Measurements from ENCODE around the gene SCD5. TPM values are rescaled to one million over a fixed set of nuclear protein-coding genes. Genes with fewer than 3 reads are reported as not detected.

The SCD5 gene
- total and polyA plus RNA-seq, 9 of the 15 experiments (the other 6 are each of a cell fraction or from before 2014, with no cell fraction given): 0.01 to 0.20 (median 0.03) TPM; not detected in 5

DNA sequence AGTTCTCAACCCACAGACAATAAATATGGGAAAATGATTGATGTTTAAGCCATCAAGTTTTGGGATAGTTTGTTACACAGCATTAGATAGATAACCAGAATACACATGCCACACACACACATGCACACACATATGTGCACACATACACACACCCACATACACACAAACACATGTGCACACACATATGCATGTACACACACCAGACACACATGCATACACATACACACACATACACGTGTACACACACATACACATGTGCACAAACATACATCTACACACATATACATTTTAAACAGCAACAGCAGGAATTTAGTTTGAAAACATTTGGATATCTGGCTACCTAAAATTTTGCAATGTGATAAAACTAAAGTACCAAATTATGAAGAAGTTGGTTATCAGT is 194.1 kb downstream of the SCD5 start (continued):
- TF ChIP-seq ATF4 (CRISPR knock-in tag; IDR thresholded peaks at IDR 0.05) (no peak), HOXB6 (CRISPR knock-in tag; IDR thresholded peaks at IDR 0.05; ENCODE audit: borderline replicate concordance) (no peak)

GRCh38 chr4:82601242-82602015 is 197.2 kb downstream of the SCD5 start:
- Histone ChIP-seq H4K20me1 (replicated peaks; ENCODE audit: control insufficient read depth, insufficient read depth, low read length) (no peaks in the 10 kb centered on the region), H3K79me2 (ENCODE audit: control insufficient read depth, insufficient read depth, low read length) (no peaks in the 10 kb centered on the region), H2AFZ (ENCODE audit: low read depth, low read length) (no peak overlapping the region), H3K4me3 (no peak overlapping the region), H3K36me3 (ENCODE audit: control insufficient read depth, insufficient read depth, low read length) (no peaks in the 10 kb centered on the region), H3K4me2 (ENCODE audit: insufficient read depth, low read length) (no peak overlapping the region), H3K9me1 (ENCODE audit: control insufficient read depth, insufficient read depth, low read length) (no peaks in the 10 kb centered on the region), H3K4me1 (replicated peaks in 1 of 2; ENCODE audit: control insufficient read depth in 2 of 2, insufficient read depth in 2 of 2, low read length in 2 of 2) (no peaks in the 10 kb centered on the region), H3K9me3 (replicated peaks; ENCODE audit: control insufficient read depth, insufficient read depth, low read depth, low read length) (no peaks in the 10 kb centered on the region), H3K9ac (ENCODE audit: insufficient read depth in 1 of 2, low read depth in 2 of 2, low read length in 2 of 2) (no peak overlapping the region), H3K27ac (ENCODE audit: extremely low read depth, low read depth, low read length) (no peak overlapping the region), H3K27me3 (ENCODE audit: control insufficient read depth in 2 of 2, insufficient read depth in 2 of 2, low read length in 2 of 2) (peaks cover 8 to 10% of the 10 kb centered on the region in 2 experiments; a peak in 4 of 5 replicates)
- intact Hi-C loops (cut with micrococcal nuclease) (loop anchor here (5.0 kb wide), 1 partner anchor 139 kb away; no protein-coding TSS in a partner anchor), in situ Hi-C loops (cut with MboI) (no loop called here)
- no peak for DNase-seq (ENCODE audit: extremely low read depth in 1 of 4, low spot score in 3 of 4)
- ATAC-seq: no peak
- no peak for FAIRE-seq
- 0% methylated on average over 9 of the region's 9 CpGs for WGBS (ENCODE audit: insufficient coverage, low coverage, missing lambda C conversion rate)
- CTCF ChIA-PET (ENCODE audit: low intra/inter-chr PET ratio): no interaction called here
- no TSS peak for BruUV-seq (replicated peaks)
- POLR2A ChIA-PET: interaction anchor here (0.6 kb wide), 1 partner anchor 119 kb away, joined by 3 read pairs; no protein-coding TSS in a partner anchor
- no peak for TF ChIP-seq ZBTB34 (CRISPR knock-in tag; IDR thresholded peaks at IDR 0.05)
- TF ChIP-seq ETV1 (tag; conservative IDR thresholded peaks at IDR 0.05; ENCODE audit: low read depth): no peak
- TF ChIP-seq, protein P1, sequence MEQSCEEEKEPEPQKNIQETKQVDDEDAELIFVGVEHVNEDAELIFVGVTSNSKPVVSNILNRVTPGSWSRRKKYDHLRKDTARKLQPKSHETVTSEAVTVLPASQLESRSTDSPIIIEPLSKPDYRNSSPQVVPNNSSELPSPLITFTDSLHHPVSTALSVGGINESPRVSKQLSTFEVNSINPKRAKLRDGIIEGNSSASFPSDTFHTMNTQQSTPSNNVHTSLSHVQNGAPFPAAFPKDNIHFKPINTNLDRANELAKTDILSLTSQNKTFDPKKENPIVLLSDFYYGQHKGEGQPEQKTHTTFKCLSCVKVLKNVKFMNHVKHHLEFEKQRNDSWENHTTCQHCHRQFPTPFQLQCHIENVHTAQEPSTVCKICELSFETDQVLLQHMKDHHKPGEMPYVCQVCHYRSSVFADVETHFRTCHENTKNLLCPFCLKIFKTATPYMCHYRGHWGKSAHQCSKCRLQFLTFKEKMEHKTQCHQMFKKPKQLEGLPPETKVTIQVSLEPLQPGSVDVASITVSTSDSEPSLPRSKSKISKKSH (CRISPR knock-in tag; IDR thresholded peaks at IDR 0.05): no peak
- no peak for TF ChIP-seq ELF4 (CRISPR knock-in tag; IDR thresholded peaks at IDR 0.05)
- no peak for TF ChIP-seq SRSF3 (IDR thresholded peaks at IDR 0.05; ENCODE audit: insufficient read depth, low read length)
- TF ChIP-seq SRSF1 (IDR thresholded peaks at IDR 0.05; ENCODE audit: low read depth, low read length): no peak
- no peak for TF ChIP-seq NFYB (IDR thresholded peaks at IDR 0.05; ENCODE audit: extremely low read depth, insufficient read length)
- no peak for TF ChIP-seq CREBBP (IDR thresholded peaks at IDR 0.05; ENCODE audit: low read depth, low read length)
- no peak for TF ChIP-seq SRSF9 (IDR thresholded peaks at IDR 0.05; ENCODE audit: borderline replicate concordance, low read depth, low read length)
- TF ChIP-seq RBFOX2 (IDR thresholded peaks at IDR 0.05; ENCODE audit: low read depth, low read length): no peak
- no peak for TF ChIP-seq ZNF24 (IDR thresholded peaks at IDR 0.05)
- no peak for TF ChIP-seq ZNF165 (CRISPR knock-in tag; IDR thresholded peaks at IDR 0.05; ENCODE audit: borderline replicate concordance)
- no peak for TF ChIP-seq ELF1 (tag; IDR thresholded peaks at IDR 0.05)
- TF ChIP-seq RAD21 (CRISPR knock-in tag; conservative IDR thresholded peaks at IDR 0.05 in 1 of 2, IDR thresholded peaks at IDR 0.05 in 1 of 2): no peak
- no peak for TF ChIP-seq ARID2 (IDR thresholded peaks at IDR 0.05)
- TF ChIP-seq ZFP1 (CRISPR knock-in tag; IDR thresholded peaks at IDR 0.05): no peak
